ENCODE results near the gene ABCB8. TPM values are rescaled to one million over a fixed set of nuclear protein-coding genes. Genes with fewer than 3 reads are reported as not detected.

Gene ABCB8
- total and polyA plus RNA-seq, 9 of the 15 experiments (the other 6 are each of a cell fraction or from before 2014, with no cell fraction given), result 7.6 to 106 (median 36.3) TPM

DNA sequence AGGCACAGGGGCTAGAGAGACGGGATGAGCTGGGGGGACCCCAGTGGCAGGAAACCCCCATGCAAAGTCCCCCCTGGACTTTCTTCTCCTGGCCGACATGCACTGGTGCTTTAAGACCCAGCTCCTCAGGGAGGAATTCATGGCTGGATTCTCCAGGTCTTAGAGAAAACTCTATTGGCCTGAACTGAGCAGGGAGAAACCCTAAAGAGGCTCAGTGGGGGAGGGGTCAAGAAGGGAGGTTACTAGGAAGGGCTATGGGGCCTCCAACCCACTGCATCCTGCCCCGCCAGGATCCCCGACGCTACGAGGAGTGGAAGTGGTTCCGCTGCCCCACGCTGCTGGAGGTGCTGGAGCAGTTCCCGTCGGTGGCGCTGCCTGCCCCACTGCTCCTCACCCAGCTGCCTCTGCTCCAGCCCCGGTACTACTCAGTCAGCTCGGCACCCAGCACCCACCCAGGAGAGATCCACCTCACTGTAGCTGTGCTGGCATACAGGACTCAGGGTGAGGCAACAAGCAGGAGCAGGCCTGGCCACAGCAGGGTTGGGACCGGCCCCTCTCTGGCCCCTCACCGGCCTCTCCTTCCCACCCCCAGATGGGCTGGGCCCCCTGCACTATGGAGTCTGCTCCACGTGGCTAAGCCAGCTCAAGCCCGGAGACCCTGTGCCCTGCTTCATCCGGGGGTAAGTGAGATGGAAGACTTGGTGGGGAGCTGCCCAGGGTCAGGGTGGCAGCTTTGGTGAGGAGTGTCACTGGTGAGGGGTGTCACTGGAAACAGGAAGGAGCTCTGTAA, 17.7 kb upstream of the ABCB8 start (continued):
- TF ChIP-seq ZNF778 (CRISPR knock-in tag; IDR thresholded peaks at IDR 0.05) (no peak), SIRT6 (IDR thresholded peaks at IDR 0.05; ENCODE audit: low read depth, low read length) (no peak), FOXK1 (CRISPR knock-in tag; IDR thresholded peaks at IDR 0.05; ENCODE audit: borderline replicate concordance) (no peak), KDM2B (CRISPR knock-in tag; IDR thresholded peaks at IDR 0.05) (no peak), PML (IDR thresholded peaks at IDR 0.05; ENCODE audit: low read length) (peak; percentile 17; the same call in 1 of the 2 replicates), U2AF2 (optimal IDR thresholded peaks at IDR 0.05; ENCODE audit: low read depth, low read length) (no peak), HNRNPUL1 (IDR thresholded peaks at IDR 0.05; ENCODE audit: low read length) (no peak), CC2D1A (IDR thresholded peaks at IDR 0.05) (no peak), E2F3 (CRISPR knock-in tag; IDR thresholded peaks at IDR 0.05) (0 out of 2 replicates have a peak, but pooled peaks have one; percentile 9), XRCC5 (IDR thresholded peaks at IDR 0.05; ENCODE audit: low read depth, low read length) (0 out of 2 replicates have a peak, but pooled peaks have one; percentile 33), ZNF583 (CRISPR knock-in tag; IDR thresholded peaks at IDR 0.05) (0 out of 2 replicates have a peak, but pooled peaks have one; percentile 27), NR2C1 (IDR thresholded peaks at IDR 0.05) (no peak), NR2C1 (tag; IDR thresholded peaks at IDR 0.05) (peak; percentile 41; the same call in 1 of the 2 replicates), THRAP3 (IDR thresholded peaks at IDR 0.05; ENCODE audit: borderline replicate concordance) (no peak), ETS2 (tag; IDR thresholded peaks at IDR 0.05; ENCODE audit: borderline replicate concordance, poor library complexity, severe bottlenecking) (no peak), CSDE1 (IDR thresholded peaks at IDR 0.05) (no peak), ERF (CRISPR knock-in tag; IDR thresholded peaks at IDR 0.05) (no peak; the same call in 1 of the 2 replicates)
- TF ChIP-seq, protein P1, sequence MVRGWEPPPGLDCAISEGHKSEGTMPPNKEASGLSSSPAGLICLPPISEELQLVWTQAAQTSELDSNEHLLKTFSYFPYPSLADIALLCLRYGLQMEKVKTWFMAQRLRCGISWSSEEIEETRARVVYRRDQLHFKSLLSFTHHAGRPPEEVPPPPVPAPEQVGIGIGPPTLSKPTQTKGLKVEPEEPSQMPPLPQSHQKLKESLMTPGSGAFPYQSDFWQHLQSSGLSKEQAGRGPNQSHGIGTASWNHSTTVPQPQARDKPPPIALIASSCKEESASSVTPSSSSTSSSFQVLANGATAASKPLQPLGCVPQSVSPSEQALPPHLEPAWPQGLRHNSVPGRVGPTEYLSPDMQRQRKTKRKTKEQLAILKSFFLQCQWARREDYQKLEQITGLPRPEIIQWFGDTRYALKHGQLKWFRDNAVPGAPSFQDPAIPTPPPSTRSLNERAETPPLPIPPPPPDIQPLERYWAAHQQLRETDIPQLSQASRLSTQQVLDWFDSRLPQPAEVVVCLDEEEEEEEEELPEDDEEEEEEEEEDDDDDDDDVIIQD (CRISPR knock-in tag; IDR thresholded peaks at IDR 0.05), result no peak
- TF ChIP-seq, protein P2, sequence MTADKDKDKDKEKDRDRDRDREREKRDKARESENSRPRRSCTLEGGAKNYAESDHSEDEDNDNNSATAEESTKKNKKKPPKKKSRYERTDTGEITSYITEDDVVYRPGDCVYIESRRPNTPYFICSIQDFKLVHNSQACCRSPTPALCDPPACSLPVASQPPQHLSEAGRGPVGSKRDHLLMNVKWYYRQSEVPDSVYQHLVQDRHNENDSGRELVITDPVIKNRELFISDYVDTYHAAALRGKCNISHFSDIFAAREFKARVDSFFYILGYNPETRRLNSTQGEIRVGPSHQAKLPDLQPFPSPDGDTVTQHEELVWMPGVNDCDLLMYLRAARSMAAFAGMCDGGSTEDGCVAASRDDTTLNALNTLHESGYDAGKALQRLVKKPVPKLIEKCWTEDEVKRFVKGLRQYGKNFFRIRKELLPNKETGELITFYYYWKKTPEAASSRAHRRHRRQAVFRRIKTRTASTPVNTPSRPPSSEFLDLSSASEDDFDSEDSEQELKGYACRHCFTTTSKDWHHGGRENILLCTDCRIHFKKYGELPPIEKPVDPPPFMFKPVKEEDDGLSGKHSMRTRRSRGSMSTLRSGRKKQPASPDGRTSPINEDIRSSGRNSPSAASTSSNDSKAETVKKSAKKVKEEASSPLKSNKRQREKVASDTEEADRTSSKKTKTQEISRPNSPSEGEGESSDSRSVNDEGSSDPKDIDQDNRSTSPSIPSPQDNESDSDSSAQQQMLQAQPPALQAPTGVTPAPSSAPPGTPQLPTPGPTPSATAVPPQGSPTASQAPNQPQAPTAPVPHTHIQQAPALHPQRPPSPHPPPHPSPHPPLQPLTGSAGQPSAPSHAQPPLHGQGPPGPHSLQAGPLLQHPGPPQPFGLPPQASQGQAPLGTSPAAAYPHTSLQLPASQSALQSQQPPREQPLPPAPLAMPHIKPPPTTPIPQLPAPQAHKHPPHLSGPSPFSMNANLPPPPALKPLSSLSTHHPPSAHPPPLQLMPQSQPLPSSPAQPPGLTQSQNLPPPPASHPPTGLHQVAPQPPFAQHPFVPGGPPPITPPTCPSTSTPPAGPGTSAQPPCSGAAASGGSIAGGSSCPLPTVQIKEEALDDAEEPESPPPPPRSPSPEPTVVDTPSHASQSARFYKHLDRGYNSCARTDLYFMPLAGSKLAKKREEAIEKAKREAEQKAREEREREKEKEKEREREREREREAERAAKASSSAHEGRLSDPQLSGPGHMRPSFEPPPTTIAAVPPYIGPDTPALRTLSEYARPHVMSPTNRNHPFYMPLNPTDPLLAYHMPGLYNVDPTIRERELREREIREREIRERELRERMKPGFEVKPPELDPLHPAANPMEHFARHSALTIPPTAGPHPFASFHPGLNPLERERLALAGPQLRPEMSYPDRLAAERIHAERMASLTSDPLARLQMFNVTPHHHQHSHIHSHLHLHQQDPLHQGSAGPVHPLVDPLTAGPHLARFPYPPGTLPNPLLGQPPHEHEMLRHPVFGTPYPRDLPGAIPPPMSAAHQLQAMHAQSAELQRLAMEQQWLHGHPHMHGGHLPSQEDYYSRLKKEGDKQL (CRISPR knock-in tag; IDR thresholded peaks at IDR 0.05; ENCODE audit: borderline replicate concordance), result no peak; the same call in 1 of the 2 replicates
- TF ChIP-seq, protein P3, sequence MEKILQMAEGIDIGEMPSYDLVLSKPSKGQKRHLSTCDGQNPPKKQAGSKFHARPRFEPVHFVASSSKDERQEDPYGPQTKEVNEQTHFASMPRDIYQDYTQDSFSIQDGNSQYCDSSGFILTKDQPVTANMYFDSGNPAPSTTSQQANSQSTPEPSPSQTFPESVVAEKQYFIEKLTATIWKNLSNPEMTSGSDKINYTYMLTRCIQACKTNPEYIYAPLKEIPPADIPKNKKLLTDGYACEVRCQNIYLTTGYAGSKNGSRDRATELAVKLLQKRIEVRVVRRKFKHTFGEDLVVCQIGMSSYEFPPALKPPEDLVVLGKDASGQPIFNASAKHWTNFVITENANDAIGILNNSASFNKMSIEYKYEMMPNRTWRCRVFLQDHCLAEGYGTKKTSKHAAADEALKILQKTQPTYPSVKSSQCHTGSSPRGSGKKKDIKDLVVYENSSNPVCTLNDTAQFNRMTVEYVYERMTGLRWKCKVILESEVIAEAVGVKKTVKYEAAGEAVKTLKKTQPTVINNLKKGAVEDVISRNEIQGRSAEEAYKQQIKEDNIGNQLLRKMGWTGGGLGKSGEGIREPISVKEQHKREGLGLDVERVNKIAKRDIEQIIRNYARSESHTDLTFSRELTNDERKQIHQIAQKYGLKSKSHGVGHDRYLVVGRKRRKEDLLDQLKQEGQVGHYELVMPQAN (IDR thresholded peaks at IDR 0.05; ENCODE audit: borderline replicate concordance), result peak; percentile 92

Data from K562 (cell line).